22Rv1 (cell line): Measurements from ENCODE around the gene ABL1.

Experiments used
- CTCF ChIP-seq: fragments of 450-650 bp; IDR thresholded peaks from 2 replicates; pipeline ENCODE4 v1.5.1; 2017; ENCODE audit warnings: mild to moderate bottlenecking
- ZFX ChIP-seq: fragments of 450-650 bp; IDR thresholded peaks from 2 replicates; pipeline ENCODE4 v1.6.1; 2017; ENCODE audit warnings: antibody characterized with exemption, borderline replicate concordance

DNA sequence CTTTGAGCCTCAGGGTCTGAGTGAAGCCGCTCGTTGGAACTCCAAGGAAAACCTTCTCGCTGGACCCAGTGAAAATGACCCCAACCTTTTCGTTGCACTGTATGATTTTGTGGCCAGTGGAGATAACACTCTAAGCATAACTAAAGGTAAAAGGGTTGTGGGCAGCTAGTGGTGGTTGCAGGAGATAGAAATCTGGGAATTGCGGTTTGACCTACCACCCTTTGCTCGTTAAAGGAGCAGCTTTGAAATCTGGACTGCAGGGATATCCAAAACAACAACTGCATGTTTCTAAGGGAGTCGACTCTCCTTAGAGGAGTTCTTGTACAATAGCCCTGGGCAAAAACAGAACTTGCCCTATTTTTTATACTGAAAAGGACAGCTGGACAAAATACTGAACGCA is 19.0 kb downstream of the ABL1 start:
- TF ChIP-seq CTCF (no peak), ZFX (no peak)
